ENCODE data around the gene TBCD.

Gene TBCD

DNA sequence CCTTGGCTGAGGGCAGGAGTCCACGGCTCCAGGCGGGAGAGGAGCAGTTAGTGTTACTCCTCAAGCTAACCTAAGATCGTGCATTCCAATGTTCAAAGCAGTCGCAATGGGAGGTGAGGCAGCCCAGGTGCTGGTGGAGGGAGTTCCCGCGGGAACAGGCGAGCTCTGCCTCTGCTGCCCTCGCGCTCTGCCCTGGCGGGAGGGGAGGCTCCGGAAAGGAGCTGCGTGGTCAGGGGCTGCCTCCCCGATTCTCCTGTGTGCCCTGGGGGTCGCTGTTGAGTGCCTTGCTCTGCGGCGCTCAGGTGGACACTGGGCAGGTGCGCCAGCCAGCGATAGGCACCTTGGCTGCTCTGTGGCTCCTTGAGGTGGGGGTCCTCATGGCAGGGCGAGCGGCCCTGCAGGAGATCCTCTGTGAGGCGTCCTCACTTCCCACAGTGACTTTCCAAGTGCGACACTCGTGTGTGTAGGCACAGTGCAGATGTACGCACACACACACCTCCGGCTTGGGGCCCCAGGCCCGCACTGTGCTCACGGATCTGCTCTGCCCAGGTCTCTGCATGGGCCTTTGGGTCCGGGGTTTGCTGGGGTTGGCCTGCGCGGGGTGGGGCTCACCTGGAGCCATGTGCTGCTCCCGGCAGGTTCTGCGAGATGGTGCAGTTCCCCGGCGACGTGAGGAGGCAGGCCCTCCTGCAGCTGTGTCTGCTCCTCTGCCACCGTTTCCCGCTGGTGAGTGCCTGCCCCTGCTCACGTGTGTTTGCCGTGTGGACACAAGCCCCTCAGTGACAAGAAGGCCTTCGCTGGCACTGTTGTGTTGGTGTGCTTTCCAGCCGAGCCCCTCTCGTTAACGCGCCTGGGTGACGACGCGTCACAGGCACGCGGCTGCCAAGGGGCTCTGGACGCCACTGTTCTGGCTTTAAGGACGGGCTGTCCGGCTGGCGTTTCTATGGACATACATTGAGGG, 185.8 kb downstream of the TBCD start:
- DNase-seq (ENCODE audit: low read depth in 3 of 3): no peak

DNA sequence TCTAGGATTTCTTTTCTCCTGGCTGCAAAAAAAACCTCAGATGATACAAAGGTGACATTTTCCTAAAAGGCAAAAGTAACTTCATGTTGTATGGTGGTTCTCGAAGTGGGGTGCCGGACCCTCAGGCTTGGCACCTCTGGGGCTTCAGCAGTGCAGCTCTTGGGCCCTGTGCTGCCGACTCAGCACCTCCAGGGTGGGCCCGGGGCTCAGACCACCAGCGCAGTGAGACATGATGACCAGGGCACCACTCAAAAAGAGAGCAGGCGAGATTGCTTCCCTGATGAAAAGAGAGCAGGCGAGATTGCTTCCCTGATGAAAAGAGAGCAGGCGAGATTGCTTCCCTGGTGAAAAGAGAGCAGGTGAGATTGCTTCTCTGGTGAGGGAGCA, 186.6 kb downstream of the TBCD start:
- no peak for DNase-seq (ENCODE audit: low read depth in 3 of 3)

DNA sequence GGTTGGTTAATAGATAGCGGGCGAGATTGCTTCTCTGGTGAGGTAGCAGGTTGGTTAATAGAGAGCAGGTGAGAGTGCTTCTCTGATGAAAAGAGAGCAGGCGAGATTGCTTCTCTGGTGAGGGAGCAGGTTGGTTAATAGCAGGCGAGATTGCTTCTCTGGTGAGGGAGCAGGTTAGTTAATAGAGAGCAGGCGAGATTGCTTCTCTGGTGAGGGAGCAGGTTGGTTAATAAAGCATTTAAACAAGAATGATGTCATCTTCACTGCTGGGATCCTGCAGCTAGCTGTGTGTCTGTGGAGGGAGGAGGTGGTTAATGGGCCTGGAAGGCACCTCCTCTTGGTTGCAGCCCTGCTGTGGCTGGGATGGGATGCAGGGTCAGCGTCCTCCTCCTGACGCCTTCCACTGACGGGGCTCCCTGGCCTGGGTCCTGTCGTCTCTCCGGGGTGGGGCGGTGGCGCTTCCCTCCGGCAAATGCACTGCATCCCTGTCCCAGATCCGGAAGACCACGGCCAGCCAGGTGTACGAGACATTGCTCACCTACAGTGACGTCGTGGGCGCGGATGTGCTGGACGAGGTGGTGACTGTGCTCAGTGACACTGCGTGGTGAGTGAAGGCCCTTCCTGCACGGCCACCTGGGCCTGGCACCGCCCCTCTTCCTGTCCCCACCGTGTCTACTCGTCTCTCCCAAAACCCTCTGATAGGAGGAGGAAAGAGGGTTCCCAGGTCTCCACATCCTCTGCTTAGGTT, 187.2 kb downstream of the TBCD start:
- no peak for DNase-seq (ENCODE audit: low read depth in 3 of 3)

DNA sequence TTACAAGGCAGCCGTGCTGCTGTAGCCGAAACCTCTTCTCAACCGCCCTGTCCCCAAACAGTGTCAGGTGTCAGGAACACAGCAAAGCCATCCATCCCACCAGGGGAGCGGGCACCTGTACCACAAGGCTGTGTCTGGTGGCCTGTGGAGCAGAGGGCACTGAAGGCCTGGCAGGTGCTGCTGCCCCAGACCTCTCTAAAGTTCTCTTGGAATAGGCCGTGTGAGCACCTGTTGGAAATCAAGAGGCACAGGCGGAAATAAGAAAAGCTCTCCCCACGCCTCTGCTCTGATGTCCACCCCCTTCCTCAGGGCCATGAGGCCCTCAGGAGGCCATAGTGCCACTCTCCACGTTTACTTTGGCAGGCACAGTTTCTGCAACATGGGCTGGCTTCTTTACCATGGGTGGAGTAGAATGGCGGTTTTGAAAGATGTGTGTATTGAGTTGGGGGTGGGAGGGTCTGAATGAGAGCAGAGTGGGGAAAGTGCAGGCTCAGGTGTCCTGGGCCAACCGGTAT, 187.8 kb downstream of the TBCD start:
- no peak for DNase-seq (ENCODE audit: low read depth in 3 of 3)

DNA sequence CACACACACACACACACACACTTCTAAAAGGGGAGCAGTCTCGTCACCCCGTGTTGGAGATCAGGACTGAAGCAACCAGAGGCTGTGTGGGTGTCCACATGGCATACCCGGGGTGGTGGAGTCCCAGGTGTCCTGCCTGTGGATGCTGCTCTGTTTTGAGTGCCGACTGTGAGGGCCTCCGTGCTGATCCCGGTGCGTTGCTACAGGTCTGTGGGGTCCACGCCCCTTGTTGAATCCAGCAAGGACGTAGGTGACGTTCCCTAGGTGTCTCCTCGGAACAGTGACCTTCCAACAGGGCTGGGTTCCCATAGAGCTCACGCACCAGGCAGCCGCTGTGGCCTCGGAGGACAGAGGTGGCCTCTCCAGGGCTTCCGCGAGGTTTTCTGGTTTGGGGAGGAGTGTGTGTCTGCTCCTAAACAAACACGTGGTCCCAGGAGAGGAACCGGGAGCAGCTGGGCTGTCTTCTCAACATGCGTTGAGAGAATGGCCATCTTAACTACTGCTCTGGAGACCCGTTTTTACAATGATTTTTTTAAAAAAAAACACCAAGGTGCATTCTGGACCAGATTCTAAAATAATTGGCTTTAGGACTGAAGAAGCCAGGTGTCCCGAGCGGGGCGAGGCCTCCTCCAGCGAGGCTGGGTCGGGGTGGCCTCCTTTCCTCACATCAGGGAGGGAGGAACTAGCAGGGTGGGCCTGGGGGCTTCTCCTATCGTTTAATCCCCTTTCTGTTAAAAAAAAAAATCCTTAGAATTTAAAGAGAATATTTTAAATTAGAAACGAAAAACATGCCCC, 188.6 kb downstream of the TBCD start:
- no peak for DNase-seq (ENCODE audit: low read depth in 3 of 3)

DNA sequence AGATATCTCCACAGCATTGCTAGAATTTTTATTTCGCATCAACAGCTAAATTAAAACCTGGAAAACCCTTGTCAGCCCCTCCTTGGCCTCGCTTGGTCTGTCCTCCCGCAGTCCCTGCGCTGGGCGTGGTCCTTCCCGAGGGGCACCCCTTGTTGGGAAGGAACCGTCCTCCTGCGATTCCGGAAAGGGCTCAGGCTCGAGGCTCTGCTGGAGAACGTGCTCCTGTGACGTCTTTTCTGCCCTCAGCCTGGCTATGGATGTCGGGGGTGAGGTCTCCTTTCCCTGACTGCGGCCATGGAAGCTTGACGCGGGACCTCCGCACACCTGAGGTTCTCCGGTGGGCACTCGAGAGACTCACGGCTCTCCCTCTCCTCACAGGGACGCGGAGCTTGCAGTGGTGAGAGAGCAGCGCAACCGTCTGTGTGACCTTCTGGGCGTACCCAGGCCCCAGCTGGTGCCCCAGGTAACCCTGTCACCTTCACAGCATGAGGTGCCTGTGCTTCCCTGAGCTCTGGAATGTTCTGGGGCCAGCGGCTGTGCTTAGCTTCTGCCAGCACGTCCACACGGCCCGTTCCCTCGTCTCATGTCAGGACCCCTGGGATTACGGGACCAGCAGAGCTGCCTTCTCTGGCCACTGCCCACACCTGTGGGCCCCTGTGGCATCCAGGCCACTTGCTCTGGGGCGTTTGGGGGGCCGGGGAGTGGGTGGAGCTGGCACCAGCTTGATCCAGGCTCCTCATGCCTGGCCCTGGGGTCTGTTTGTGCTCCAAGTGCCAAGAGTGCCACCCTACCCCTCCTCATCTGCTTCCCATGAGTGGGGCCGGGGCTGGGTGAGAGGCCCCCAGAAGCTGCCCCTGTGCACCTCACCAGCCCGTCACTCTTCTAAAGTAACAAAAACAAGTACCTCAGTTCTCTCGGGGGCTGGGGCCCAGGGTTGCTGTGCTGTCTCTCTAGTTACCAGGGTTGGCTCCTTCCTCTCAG, 189.4 kb downstream of the TBCD start:
- no peak for DNase-seq (ENCODE audit: low read depth in 3 of 3)

DNA sequence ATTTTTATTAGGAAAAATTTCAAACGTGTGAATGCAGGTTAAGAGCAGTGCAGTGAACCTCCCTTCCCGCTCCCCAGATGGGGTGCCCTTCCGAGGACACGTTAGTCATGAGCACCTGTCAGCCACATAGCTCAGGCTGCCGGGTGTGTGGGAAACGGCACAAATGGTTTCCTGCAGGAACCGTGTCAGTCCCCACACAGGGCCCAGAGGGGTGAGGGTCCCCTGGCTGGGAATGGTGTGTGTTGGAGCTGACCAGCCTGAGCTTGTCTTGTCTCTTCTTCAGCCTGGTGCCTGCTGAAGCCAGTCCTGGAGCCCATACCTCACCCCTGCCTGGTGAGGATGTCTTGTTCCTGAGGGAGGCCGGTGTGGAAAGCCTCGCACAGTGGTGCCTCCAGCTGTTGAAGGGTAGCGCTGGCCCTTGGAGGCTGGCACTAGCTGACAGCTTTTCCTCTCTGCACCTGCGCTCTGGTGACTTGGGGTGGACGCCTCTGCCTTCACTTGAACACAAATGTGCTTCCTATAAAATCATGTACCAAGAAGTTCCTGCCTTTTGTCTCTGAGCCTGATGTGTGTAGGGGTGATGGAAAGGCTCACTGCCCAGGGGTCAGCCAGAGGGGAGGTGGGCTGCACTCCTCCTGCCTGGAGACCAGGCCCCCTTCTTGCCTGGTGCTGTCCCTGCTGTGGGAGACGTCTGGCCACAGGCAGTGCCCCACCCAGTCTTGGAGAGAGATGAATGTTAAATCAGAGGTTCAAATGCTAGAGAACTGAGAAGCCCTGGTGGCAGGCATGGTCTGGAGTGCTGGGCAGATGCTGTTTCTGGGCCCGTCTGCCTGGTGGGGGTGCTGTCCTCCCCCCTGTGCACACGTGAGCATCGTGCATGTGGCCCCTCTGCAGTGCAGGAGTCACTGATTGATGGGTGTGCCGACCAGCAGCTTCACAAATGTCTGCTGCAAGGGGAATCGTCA, 190.6 kb downstream of the TBCD start:
- no peak for DNase-seq (ENCODE audit: low read depth in 3 of 3)

DNA sequence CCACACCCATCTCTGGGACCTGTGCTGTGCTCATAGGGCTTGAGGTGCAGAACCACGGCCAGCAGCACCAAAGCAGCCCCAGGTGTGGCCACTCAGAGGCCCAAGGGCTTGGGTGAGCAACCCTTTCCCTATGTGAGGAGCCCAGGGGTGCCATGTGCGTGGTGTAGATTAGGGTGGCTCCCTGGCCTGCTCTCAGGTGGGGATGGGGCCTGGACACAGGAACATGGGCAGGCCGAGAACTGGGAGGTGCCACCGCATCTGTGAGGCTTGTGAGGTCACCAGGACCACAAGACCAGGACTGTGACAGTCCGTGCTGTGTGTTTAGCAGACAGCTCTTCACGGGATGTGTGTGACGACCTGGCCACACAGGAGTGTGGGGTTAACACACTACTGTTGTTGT, 191.5 kb downstream of the TBCD start:
- DNase-seq (ENCODE audit: low read depth in 3 of 3): no peak

DNA sequence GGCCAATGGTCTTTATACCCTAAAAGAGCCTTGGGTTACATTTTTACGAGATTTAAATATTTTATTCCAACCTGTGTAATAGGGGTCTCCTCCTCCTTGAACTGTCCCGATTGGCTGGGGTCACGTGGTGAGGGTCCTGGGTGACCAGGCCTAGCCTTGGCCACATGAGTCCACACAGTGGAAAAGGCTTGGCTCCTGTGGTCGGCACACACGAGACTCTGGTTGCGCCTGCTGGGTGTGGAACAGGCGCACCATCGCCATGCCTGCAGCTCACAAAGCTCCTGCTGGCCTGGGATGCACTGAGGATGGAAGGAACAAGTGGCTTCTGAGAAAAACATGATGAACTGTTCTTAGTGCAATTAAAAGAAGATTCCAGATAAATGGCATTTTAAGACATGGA, 191.9 kb downstream of the TBCD start:
- no peak for DNase-seq (ENCODE audit: low read depth in 3 of 3)

DNA sequence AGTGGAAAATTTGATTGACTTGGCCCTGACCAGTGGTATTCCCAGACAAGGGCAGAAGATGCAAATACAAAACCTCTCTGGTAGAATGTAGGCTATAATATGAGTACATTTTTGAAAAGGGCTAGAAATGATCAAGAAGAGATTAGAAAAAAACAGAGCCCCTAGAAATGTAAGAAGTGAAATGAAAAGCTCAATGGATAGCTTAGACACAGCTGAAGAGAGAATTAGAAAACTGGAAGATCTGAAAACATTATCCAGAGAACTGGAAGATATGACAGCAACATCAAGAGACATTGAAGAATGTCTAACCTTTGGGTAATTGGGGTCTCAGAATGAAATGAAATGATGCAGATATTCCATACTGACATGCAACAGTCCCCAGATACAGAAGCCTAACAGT, 193.1 kb downstream of the TBCD start:
- no peak for DNase-seq (ENCODE audit: low read depth in 3 of 3)

DNA sequence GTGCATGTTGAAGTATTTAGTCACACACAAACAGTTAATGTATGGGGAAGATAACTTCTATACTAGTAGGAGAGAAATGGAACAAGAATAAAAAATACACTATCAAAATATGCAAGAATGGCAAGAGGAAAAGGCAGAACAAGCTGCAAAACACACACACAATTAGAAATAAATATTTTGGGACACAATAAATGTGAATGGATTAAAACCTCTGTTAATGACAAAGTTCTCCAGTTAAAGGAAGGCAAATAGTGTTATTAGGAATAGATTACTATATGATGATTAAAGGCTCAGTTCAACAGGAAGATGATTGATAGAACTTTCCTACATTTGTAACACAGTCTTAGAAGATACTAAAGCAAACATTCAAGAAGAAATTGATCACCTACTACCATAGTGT, 194.2 kb downstream of the TBCD start:
- DNase-seq (ENCODE audit: low read depth in 3 of 3): no peak

DNA sequence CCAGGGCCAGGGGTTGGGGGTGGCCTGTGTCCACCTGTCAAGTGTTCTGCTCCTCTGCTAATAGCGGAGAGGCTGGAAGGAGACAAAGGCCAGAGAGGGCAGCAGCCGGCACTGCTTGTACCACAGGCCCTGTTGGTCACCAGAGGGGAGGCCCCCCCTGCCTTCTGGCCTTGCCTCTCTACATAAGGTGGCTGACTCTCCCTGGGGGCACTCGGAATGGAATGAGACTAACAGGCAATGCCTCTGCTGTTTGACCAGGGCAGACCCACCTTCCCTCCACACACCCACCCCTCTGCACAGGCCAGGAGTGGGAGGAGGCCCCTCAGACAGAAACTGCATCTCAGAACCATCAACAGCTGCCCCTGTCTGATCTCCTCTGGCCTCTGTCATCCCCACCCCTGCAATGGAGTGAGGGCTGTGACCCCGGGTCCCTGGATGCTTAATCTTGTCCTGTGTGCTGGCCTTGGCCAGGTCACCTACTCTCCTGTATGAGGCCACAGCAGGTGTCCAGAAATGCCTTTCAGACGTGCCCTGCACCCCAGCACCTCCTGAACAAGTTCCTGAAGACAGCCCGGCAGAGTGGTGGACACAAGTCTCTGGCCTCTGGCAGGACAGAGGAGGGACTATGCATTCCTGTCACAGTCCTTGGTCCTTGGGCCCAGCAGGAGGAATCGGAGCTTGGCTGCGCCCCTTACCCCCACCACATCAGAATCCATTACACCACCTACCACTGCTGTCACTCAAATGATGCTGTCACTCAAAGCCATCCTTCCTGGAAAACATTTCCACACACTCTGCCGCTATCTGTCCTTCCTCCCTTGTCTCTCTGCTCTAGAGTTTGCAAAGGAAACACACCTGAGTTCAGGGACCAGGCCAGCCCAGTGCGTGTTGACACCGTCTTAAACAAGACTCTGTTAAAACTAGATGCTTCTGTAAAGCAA, 195.5 kb downstream of the TBCD start:
- DNase-seq (ENCODE audit: low read depth in 3 of 3): no peak

DNA sequence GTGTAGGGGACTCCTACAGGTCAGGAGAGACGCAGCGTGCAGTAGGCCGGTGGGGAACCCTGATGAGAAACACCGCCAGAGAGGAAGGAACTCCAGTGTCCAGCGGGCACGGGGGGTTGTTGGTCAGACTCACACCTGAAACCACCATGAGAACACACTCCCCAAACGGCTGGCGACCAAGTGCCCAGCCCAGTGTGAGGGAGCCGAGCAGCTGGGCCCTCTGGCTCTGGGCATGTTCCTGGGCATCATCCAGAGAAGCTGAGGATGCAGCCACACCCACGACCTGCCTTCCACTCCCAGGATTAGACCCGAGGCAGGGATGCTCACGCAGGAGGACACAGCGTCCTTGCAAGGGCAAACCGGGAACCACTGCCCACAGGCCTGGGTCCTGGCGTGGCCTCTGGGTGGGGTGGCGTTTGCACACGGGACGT, 196.2 kb downstream of the TBCD start:
- DNase-seq (ENCODE audit: low read depth in 3 of 3): no peak

DNA sequence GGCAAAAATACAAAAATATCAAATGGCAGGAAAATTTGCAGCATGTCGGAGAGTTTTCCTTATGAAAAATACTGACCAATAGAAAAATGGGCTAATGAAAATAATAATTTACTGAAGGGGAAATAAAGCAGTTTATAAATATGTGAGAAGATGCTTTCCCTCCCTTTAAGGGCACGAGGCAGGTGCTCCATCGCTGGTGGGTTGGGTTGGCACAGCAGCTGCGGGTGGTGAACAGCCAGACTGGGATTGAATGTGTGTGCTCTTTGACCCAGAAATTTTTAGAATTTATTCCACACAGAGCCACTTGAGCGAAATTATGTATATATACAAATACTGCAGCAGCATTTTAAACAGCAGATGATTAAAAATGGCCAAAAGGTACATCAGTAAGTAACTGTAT, 197.1 kb downstream of the TBCD start:
- DNase-seq (ENCODE audit: low read depth in 3 of 3): no peak

DNA sequence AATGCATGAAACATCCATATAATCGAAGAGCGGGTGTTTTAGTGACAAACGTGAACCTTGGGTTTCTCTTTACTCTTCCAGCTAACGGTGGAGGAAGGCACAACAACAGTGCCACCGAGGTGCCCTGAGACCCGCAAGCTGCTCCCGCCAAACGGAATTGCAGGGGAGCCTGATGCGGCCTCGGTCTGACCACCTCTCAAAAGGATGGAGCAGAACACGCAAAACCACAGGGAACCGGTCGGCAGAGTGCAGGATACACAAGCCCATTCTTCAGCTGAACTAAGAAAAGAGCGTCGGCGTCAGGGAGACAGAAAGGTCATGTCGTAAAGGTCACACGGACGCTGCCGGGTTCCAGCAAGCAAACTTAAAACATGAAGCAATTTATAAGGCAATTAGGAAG, 197.5 kb downstream of the TBCD start:
- no peak for DNase-seq (ENCODE audit: low read depth in 3 of 3)

DNA sequence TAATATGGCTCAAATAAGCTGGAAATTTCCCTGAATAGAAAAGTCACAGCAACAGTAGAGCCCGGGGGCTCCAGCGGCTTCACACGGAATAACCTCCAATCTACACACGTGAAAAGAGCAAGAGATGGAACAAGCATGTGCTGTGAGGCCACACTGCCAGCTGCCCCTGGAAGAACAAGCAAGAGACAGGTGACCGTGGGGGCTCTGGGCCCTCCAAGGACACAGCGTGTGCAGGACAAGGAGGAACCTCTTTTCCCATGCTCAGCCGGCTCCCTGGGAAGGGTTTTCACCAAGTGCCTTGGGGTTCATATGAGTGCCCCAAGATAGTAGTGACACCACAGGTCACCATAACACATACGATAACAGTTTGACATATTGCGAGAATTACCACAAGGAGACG, 198.1 kb downstream of the TBCD start:
- no peak for DNase-seq (ENCODE audit: low read depth in 3 of 3)

DNA sequence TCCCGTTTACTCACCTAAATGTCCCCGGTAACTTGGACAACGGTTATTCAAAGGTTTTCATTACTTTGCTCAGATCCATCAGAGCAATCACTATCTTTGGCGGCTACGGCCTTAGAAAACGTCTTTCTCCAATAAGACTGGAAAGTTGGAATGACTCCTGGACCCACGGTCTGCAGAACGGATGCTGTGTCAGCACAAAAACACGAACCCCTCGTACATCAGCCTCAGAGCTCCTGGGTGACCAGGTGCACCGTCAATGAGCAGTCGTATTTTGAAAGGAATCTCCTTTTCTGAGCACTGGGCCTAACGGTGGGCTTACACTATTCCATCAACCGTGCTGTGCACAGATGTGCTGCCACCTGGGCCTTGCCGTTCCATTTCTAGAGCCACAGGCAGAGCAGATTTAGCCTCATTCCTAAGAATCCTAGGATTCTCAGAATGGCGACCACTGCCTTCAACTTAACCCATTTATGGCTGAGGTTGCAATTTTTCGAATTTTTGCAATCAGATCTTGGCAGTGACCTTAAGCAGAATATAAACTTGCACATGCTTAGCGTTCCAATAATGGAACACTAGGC, 198.7 kb downstream of the TBCD start:
- DNase-seq (ENCODE audit: low read depth in 3 of 3): no peak

DNA sequence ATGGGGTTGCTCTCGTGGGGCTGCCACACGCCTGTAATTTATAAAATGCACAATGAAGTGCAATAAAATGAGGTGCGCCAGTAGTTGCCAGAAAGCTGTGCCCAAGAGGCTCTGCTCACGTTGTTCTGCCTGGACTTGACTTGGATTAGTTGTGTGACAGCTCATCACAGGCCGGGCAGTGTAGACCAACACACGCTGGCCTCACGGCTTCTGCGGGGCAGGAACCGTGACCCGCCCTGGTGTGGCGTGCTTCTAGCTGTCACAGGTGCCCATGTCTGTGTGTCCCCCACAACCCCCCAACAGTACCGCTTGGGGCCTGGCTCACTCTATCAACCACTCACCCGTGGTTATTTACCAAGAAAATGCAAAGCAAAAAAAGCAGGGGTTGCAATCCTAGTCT, 200.2 kb downstream of the TBCD start:
- DNase-seq (ENCODE audit: low read depth in 3 of 3): no peak
